GM21360 (cell line): Measurements from ENCODE around the gene COL25A1.
A peak's percentile ranks its signal among the peaks of the same experiment; 100 is the strongest.

ENCODE experiments used
- ATAC-seq: cut with Tn5 transposase; IDR thresholded peaks from one replicate; pipeline ENCODE4 v1.9.1; 2021; ENCODE audit warnings: mild to moderate bottlenecking, moderate library complexity; ENCODE audit not compliant: unreplicated experiment

Gene COL25A1

DNA sequence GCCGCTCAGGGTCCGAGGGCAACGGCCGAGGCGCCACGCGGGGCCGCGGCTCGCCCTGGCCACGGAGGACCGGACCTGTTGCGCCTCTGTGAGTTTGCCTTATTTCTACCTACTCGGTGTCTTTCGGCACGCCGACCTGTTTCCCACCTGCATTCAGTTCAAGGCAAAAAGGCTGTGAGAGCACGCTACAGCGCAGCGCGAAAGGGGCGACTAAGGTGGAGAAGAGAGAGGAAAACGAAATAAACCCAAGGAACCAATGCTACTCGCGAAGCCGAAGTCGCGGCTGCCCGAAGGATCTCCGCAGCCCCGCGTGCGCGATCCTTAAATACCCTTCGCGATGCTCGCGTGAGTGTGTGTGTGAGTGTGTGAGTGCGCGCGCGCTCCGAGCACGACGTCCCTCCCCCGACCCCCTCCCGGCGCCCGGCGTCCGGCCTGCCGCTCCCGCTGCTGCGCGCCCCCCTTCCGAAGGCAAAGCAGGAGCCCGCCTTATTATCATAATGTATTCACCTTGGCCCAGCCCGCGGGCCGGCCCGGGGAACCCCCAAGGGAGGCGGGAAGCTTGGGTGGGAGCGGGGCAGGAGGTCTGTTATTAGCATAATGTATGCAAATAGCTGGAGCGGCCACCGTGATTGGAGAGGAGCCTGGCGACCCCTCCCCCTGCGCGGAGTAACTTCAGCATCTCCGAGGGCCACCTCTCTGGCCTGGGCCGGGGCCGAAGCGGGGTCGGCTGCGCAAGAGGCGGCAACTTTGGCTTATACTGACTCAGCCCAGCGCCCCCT is at the start of gene COL25A1:
TSS of gene COL25A1 (minus strand) at position 298 of the 779 bp plus-strand sequence.
- no peak for ATAC-seq

DNA sequence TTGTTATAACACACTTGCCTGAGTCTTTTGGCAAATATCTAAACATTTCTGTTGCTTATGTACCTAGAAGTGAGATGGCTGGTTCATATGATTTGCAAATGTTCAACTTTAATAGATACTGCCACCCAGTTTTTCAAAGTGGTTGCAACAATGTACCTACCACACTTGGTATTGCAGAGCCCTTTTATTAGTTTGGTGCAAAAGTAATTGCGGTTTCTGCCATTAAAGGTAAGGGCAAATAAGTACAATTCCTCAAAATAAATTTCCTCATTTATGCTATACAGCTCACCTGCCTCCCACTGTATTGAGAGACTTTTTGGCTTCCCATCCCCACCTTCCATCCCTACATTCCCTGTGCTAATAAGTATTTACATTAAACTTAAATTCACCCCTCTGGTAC is 47.7 kb upstream of the COL25A1 start:
- ATAC-seq: no peak

DNA sequence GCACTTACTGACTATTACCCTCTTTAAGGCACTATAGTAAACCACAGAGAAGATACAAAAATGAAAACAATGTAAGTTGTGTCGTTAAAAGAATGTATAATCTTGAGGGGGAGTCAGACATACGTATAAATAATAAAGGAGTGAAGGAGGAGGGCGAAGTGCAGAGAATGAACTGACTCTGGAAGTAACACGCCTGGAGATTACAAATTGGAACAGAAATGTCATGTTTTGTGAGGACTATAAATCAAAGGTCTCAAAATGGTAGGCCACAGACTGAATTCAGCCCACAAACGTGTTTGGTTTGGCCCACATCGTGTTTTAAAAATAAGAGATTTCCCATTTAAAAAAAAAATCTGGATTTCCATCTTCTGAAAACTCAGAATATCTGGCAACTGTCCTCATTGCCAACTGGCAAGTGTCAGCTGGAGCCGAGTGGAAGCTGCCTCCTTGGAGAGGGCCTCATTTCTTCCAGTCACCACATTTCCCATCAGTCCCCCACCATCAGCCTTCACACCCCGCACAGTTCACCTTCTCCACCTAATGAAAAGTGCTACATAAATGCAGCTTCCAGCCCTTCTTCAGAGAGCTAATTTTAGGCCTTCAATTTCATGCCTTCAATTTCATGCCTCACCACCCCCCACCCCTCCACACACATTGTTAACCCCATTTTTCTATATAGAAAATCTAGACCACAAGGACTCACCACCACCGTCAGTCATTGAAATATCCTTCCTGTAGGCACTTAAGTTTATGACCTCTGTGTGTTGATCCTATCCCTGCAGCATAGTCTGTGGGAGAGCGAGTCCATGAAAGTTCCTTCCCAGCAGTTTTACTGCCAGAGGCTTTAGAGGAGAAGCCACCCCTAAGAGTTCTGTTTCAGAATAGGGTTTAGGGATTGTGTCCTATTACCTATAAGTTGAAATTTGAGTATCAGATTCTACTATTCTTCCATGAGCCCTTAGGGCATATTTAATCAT is 32.0 kb upstream of the COL25A1 start:
- ATAC-seq: no peak

DNA sequence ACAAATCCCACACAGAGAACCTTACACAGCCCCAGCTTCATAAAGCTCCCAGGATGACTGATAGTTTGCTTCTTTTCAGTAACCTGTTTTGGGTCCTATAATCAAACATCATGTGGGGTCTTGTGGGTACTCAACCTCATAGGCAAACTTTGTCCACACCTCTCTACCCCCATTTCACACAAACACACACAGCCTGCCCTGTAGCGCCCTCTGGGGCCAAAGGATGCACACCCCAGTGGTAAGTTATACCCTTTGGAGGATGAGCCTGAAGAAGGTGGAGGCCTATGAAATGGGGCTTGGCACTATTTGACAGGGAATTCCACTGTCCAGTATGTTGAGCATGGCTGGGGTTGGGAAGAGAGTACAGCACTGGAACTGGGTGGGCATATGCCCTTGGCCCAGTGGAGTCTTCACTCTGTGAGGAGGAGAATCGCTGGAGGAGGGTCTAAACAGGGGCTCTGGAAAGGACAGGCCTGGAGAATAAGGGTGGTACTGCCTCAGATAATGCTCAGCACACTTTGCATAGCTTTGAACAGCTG is 30.5 kb upstream of the COL25A1 start:
- no peak for ATAC-seq

DNA sequence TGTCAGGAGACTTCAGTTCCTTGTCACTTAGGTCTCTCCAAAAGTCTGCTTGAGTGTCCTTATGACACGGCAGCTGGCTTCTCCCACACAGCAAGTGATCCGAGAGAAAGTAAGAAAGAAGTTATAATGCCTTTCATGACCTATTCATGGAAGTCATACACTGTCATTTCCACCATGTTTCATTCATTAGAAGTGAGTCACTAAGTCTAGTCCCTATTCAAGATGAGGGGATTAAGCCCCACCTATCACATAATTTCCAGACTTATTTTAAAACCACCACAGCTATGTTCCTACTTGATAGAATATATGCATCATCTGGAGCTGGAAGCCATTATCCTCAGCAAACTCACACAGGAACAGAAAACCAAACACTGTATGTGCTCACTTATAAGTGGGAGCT is 25.2 kb upstream of the COL25A1 start:
- no peak for ATAC-seq

DNA sequence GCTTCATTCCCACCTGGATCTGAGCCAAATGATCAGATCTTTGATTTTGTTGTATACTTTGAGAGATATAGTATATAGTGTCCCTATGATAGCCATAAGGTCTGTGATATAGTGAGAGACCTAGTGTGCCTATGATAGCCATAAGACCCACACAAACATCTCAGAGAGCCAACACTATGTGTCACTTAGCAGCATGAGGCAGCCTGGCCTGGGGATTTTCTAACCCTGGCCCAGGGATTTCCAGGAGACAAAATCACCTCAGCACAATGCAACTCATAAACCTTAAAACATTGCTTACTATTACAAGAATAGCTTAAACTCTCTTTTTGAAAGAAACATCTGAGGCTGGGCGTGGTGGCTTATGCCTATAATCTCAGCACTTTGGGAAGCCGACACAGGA is 23.2 kb upstream of the COL25A1 start:
- no peak for ATAC-seq

DNA sequence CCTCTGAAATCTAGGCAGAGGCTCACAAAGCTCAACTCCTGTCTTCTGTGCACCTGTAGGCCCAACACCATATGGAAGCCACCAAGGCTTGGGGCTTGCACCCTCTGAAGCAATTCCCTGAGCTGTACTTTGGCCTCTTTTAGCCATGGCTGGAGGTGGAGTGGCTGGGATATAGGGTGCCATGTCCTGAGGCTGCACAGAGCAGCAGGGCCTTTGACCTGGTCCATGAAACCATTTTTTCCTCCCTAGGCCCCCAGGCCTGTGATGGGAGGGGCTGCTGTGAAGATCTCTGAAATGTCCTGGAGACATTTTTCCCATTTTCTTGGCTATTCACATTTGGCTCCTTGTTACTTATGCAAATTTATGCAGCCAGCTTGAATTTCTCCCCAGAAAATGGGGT is 20.9 kb upstream of the COL25A1 start:
- no peak for ATAC-seq

DNA sequence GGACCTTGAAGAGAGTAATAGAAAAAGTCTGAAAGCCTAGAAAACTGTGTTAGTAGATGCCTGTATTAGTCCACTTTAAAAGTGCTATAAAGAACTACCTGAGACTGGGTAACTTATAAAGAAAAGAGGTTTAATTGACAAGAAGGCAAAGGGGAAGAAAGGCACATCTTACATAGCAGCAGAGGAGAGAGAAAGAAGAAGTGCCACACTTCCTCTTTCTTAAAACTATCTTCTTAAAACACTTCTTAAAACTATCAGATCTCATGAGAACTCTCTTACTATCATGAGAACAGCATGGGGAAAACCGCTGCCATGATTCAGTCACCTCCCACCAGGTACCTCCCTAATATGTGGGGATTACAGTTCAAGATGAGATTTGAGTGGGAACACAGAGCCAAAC is 18.8 kb upstream of the COL25A1 start:
- ATAC-seq: no peak

DNA sequence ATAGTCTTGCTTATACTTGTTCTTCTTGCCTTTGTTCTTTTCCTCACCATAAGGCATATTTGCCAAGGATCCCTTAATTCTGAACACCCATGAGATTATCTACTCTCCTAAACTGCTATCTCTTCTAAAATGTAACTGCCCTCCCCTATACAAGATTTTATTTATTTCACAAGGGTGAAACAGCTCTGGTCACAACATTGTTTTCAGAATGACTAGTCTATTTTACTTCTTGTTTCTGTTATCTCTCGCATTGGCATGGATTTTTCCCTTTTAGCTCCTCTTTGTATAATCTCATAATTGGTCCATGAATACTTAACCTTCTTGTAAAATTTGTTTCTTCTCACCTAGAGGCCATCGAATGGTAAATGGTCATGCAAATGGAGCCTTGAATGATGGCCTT is 17.2 kb upstream of the COL25A1 start:
- peak; percentile 59 for ATAC-seq

DNA sequence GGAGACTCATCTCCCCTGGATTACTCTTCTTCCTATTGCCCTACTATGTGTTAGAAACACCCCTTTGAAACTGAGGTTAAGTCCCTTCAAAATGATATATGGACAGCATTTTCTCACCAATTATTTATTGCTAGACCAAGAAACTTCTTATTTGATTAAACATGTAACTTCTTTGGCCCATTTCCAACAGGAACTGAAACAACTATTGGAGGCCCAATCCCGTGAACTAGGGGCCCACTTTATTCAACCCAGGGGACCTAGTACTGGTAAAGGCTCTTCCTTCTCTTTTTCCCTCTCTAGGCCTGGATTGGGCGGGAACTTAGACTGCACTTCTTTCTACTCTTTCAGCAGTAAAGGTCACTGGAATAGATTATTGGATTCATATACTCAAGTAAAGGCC is 16.7 kb upstream of the COL25A1 start:
- ATAC-seq: no peak

DNA sequence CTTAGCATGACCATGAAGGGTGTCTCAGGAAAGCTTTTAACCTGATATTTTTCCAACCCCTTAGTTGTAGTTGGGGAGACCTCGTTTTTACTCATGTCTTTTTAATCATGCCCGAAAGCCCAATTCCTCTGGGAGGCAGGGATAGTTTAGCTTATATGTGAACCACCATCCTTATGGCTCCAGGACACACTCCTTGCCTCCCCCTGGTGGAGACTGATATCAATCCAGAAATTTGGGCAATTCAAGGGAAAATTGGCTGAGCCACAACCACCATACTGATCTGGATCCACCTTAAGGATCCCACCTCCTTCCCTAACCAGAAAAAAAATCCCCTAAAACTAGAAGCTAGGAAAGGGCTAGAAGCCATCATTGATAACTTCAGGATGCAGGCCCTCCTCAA is 13.4 kb upstream of the COL25A1 start:
- no peak for ATAC-seq

DNA sequence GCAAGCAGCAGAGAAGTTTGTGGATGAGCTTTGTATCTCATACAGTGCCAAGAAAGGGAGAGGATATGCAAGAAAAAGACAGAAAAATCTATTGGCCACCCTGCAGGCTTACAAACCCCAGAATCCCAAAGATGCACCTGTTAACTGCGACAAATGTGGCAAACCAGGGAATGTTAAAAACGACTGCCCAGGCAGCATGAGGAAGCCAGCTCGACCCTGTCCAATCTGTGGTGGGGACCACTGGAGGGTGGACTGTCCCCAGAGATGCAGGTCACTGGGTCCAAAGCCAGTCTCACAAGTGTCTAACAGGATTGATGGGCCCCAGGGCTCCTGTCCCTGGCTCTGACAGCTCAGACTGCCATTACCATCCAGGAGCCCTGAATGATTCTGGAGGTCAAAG is 12.9 kb upstream of the COL25A1 start:
- no peak for ATAC-seq

DNA sequence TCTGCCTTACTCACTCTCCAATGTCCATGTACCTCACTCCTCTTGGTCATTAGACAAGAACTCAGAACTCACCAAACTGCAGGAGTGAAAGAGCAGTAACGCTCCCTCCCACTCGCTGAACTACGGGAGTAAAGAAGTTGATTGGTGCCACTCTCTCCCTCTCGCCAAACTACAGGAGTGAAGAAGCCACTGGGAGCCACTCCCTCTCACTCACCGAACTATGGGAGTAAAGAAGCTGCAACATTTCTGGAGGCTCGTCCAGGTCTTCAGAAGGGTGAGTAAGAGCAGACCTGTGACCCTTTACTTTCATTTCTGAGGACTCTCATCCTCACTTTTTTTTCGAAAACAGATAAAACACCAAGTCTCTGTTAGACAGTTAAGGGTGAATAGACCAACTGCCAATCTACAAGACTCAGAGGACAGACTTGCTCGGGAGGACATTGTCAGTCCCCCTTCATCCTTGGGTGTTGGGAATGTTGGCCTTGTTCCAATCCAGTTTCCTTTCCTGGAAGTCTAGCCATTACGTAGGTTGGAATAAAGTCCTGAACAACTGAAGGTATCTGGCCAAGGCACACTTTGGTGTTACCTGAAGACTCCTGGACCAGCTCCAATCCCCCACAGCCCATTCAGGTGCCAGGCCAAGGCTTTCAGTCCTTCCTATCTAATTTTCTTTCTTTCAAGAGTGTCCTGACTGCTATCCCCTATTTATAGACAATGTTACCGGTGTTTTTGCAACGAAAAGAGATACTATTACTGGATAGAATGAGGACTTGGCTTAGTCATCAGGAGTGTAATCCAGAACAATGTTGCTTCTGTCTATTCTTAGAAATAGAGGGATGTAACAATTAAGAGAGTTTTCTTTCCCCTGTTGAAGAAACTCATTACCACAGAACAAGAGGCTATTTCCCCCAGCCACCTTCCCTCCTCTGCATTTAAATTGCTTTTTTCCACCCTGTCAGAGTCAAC is 11.0 kb upstream of the COL25A1 start:
- ATAC-seq: no peak

DNA sequence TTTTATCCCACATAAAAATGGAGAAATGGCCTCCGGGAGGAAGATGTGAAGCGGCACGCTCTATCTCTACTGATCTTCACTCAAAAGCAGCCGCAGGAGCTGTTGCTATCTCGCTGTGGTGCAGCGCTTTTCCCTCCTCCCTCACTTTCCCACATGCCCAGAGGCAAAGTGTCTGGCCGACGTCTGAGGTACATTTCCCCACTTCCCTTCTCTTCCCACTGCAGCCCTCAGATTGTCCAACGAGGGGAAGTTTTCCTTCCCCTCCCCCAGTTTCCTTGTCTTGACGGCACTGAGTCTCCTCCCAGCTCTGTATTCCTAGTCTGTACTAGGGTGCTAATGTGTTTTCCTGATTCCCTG is 660 bp upstream of the COL25A1 start:
- no peak for ATAC-seq

DNA sequence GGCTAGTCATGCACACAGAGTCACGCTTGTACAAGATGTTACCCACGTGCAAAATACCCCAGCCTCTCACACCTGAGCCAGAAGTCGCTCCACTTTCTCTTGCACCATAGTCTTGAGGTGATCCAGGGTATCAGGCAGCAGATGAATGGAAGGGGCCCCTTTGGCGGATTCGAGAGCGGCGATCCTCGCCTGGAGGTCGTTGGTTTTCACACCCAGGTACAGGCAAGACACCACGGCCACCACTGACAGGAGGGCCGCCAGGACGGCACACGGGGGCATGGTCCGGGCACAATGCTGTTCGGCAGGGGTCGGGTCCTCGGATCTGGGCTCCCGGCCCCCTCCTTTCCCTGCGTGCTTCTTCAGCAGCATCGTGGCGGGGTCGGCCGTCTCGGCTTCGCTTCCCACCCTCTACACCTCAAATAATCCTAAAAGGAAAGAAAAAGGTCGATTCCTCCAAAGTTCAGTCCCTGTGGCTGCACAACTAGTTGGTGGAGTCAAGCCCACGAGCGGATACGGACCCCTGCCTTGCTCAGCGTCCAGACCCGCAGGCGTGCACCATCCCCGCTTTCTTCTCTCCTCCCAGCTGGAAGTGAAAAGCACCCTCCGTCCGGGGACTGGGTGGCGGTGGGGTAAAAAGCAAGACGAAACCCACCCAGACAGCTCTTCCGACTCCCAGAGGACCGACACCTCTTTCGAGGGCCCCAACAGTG is 652 bp downstream of the COL25A1 start:
- no peak for ATAC-seq

DNA sequence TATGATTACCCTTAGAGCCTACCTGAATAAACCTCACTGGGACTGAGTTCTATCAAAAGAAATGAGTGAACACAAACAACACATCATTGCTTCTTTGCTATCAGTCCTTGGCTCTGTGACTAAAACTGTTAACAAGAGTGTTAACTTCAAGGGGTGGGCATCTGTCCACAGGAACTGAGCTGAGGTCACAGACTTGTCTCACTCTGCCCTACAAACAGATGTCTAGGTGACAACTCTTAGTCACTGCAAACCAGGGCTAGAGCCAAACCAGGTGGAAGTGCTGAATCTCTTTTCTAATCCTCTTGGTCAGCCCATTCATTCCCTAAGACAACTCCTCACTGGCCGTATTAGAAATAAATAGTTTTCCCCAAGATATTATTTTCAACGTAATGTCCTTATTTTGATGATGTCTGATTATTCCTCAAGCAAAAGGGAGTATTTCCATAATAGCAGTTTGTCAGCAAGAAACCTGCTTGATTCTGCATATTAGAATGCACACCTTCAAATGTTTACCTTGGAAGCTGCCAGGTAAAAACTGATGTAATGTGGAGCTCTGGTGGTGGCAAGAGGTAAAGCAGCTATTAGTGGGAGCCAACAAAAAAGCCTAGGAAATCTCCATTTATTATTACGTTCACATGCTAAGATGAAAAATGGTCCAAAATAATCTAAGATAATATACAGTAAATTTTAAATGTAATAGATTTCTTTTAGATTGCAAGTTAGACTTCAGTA is 4.0 kb downstream of the COL25A1 start:
- no peak for ATAC-seq

DNA sequence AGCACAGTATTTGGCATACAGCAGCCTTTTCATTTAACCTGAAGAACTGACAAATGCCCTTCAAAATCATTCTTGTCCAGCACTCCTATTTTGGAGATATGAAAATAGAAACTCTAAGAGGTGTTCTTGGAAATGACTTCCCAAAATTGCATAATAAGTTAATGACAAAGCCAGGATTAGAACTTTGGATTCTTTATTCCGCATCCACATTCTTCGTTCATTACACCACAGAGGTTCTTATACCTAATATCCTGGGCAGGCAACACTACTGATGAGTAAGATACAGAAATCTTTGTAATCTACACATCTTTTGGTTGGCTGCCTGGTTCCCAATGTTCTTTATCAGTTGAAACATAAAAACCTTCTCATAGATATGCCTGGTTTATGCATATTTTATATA is 5.9 kb downstream of the COL25A1 start:
- no peak for ATAC-seq

DNA sequence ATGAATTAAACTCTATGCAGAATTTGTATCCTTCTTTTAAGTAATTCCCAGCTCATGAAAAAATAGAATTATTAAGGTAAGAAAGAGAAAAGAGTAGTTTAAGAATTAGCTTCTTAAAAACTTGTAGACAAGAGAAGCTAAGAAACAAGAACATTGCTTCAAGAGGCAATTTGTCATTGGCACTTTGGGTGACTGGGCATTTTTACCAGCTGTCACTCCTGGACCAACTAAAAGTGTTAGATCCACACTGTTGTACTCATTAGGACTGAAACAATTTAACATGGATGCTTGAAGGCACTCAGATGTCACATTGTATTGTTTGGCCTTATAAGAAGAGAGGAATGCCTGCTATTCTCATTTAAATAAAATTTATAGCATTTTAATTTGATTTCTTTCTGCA is 7.4 kb downstream of the COL25A1 start:
- ATAC-seq: no peak

DNA sequence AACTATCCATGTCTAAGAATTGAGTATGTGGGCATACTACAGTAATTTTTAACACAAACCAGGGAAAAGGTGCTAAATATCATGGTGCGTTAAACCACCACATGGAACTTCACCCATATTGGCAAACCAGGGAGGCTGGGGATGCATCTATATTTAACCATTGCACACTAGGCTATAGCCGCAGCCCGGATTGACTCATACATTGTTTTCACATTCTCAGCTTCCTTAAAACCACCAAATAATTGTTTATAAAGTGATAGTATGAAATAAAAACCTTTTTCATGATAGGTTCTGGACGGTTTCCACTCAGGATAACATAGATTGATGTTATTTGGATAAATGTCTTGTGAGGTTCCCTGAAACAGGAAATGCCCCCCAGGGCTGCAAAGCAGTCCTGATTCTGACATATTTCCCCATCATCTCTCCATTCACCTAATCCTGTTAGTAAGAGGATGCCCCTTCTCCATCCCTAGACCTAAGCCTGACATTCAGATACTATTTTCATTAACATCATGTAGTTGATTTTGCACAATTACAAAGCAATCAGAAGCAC is 7.9 kb downstream of the COL25A1 start:
- no peak for ATAC-seq
